PC-3 (cell line): ENCODE data around the gene CYP11A1.

Experiments used
- EZH2 ChIP-seq: fragments of 300-600 bp; sonication (generic); IDR thresholded peaks from one replicate; pipeline ENCODE4 v1.6.1; 2017; ENCODE audit warnings: antibody characterized with exemption, mild to moderate bottlenecking, low read length; ENCODE audit not compliant: unreplicated experiment
- EZH2phosphoT487 ChIP-seq: fragments of 300-600 bp; sonication (generic); IDR thresholded peaks from 2 replicates; pipeline ENCODE4 v1.6.1; 2018; ENCODE audit warnings: mild to moderate bottlenecking, antibody characterized with exemption, low read length, borderline replicate concordance
- TF ChIP-seq, protein P1 (sequence below): fragments of 300-600 bp; sonication (generic); conservative IDR thresholded peaks from 2 replicates; pipeline ENCODE4 v1.5.1; 2017; ENCODE audit warnings: antibody characterized with exemption, low read depth, mild to moderate bottlenecking, low read length

DNA sequence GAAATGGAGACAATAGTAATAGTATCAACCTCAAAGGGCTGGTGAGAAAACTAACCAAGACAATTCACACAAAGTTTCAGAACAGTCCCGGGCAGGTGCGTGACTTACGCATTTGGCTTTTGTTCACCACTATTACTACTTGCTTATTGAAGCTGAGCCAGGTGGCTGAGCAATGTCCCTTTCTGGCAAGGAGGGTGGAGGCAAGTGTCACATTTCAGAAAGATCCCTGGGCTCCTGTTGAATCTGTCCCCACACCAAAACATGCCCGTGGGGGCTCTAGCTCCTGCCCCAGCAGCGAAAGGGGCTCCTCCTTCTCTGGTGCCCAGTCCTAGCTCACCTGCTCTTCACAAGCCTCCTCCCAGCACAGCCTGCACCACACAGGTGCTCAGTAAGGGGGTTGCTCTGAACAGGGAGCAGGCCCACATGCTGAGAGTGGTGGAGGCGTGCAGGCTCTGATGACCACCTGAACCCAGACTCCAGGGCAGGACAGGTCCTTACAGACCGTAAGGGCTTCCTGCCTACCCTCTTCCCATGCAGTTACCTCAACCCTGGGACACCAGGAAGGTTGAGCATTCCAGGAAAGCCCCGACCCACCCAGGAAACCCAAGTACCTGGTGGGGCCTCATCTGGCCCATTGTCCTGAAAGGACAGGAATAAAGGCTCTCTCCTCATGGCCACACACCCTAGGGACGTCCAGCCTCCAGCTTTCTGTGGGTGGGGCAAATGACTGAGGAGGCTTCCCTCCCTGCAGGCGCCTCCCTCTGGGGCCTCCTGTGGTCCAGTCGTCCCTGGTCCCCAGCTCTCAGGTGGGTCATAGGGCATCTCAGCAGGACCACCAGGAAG is 33.7 kb upstream of the CYP11A1 start:
- TF ChIP-seq, protein P1, sequence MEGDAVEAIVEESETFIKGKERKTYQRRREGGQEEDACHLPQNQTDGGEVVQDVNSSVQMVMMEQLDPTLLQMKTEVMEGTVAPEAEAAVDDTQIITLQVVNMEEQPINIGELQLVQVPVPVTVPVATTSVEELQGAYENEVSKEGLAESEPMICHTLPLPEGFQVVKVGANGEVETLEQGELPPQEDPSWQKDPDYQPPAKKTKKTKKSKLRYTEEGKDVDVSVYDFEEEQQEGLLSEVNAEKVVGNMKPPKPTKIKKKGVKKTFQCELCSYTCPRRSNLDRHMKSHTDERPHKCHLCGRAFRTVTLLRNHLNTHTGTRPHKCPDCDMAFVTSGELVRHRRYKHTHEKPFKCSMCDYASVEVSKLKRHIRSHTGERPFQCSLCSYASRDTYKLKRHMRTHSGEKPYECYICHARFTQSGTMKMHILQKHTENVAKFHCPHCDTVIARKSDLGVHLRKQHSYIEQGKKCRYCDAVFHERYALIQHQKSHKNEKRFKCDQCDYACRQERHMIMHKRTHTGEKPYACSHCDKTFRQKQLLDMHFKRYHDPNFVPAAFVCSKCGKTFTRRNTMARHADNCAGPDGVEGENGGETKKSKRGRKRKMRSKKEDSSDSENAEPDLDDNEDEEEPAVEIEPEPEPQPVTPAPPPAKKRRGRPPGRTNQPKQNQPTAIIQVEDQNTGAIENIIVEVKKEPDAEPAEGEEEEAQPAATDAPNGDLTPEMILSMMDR = no peak
- TF ChIP-seq EZH2 = no peak
- no peak for TF ChIP-seq EZH2phosphoT487
